GM19455 (cell line): Measurements from ENCODE around the gene RASL11B.

Source experiments
- ATAC-seq: cut with Tn5 transposase; IDR thresholded peaks from one replicate; pipeline ENCODE4 v1.9.1; 2021; ENCODE audit not compliant: unreplicated experiment

RASL11B gene

GRCh38 chr4:52873191-52873590 lies 11.1 kb downstream of the RASL11B start:
- ATAC-seq: no peak

GRCh38 chr4:52873861-52874343 lies 11.8 kb downstream of the RASL11B start:
- ATAC-seq: no peak

- ATAC-seq: no peak
Observed at GRCh38 chr4:52874948-52875347, 12.8 kb downstream of the RASL11B start.

- no peak for ATAC-seq
Observed at GRCh38 chr4:52876069-52876468, 14.0 kb downstream of the RASL11B start.

- no peak for ATAC-seq
Observed at GRCh38 chr4:52877036-52877435, 14.9 kb downstream of the RASL11B start.

- ATAC-seq: no peak
Observed at GRCh38 chr4:52877694-52878093, 15.6 kb downstream of the RASL11B start.

GRCh38 chr4:52879471-52879870 lies 17.4 kb downstream of the RASL11B start:
- ATAC-seq: no peak

- ATAC-seq: no peak
Observed at GRCh38 chr4:52880994-52881393, 18.9 kb downstream of the RASL11B start.

- ATAC-seq: no peak
Observed at GRCh38 chr4:52883183-52883621, 21.1 kb downstream of the RASL11B start.

GRCh38 chr4:52883707-52884669 lies 21.9 kb downstream of the RASL11B start:
- ATAC-seq: no peak

GRCh38 chr4:52884994-52885393 lies 22.9 kb downstream of the RASL11B start:
- no peak for ATAC-seq

GRCh38 chr4:52889354-52889753 lies 27.2 kb downstream of the RASL11B start:
- ATAC-seq: no peak

- no peak for ATAC-seq
Observed at GRCh38 chr4:52889778-52890520, 27.8 kb downstream of the RASL11B start.

GRCh38 chr4:52890521-52890791 lies 28.3 kb downstream of the RASL11B start:
- no peak for ATAC-seq

- ATAC-seq: no peak
Observed at GRCh38 chr4:52891743-52892142, 29.6 kb downstream of the RASL11B start.

GRCh38 chr4:52892880-52893279 lies 30.8 kb downstream of the RASL11B start:
- no peak for ATAC-seq

GRCh38 chr4:52894443-52894842 lies 32.3 kb downstream of the RASL11B start:
- no peak for ATAC-seq

- no peak for ATAC-seq
Observed at GRCh38 chr4:52903273-52903672, 41.2 kb downstream of the RASL11B start.

- ATAC-seq: no peak
Observed at GRCh38 chr4:52904421-52904820, 42.3 kb downstream of the RASL11B start.

- ATAC-seq: no peak
Observed at GRCh38 chr4:52907510-52907909, 45.4 kb downstream of the RASL11B start.

GRCh38 chr4:52910115-52910514 lies 48.0 kb downstream of the RASL11B start:
- no peak for ATAC-seq

- no peak for ATAC-seq
Observed at GRCh38 chr4:52911684-52912294, 49.7 kb downstream of the RASL11B start.
